Hematopoietic multipotent progenitor cell treated with erythropoietin and hydrocortisone succinate and interleukin-3 and kit ligand, for 4 days (in vitro differentiated cells): ENCODE results near the gene INTS12.
"Not testable (repeated sequence)": the region's sequence is repeated elsewhere in the genome, so short reads cannot be mapped to it uniquely, and the experiment has no call there.

Experiments
- DNase-seq: peaks from one replicate; pipeline ENCODE4 v3.0.0-alpha.2; 2015

INTS12 gene, protein sequence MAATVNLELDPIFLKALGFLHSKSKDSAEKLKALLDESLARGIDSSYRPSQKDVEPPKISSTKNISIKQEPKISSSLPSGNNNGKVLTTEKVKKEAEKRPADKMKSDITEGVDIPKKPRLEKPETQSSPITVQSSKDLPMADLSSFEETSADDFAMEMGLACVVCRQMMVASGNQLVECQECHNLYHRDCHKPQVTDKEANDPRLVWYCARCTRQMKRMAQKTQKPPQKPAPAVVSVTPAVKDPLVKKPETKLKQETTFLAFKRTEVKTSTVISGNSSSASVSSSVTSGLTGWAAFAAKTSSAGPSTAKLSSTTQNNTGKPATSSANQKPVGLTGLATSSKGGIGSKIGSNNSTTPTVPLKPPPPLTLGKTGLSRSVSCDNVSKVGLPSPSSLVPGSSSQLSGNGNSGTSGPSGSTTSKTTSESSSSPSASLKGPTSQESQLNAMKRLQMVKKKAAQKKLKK

DNA sequence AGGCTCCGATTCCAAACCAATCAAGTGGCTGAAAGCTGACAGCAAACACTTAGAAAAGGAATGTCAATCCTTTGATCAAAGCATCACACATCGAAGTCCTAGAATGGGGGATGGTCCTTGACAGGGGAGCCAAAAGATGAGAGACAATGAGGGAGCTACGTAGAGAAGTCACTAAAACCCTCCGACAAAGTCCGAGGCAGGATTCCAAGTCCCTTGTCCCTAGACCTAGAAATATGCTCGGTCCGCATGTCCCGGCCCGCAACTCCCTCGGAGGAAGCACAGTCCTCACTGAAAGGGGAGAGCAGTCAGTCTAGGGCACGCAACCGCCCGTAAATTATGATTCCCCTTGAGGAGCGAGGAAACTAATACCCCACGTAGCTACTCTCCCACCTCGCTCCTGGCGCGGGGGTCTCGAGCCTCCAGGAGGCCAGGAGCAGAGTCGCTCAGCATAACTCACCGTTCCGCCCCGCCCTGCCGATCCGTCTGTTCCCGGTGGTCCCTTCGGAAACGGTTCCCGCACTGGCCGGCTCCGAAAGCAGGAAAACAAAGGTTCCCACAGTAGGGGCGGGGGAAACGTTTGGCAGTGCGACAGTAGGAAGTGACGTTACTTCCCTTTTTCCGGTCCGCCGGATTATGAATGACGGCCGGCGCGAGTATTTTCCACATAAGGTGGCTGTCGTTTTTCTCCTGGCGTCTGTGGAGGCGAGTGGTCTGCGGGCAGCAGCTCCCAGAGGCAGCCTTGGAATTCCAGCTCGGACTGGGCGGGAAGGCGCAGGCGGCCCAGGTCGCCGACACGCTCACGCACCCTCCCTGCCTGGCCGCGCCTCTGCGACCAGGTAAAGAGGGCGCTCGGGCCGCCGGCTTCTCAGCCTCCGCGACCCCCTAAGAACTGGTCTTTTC is at the start of gene INTS12, which contains the start of gene GSTCD:
TSS of gene INTS12 (minus strand) at position 509 of the 900 bp plus-strand sequence. CDS start 8,684 bp downstream, outside the sequence.
TSS of gene GSTCD (plus strand) at position 604 of the 900 bp plus-strand sequence. CDS start 8,830 bp downstream, outside the sequence.
- peak; percentile 96 for DNase-seq

DNA sequence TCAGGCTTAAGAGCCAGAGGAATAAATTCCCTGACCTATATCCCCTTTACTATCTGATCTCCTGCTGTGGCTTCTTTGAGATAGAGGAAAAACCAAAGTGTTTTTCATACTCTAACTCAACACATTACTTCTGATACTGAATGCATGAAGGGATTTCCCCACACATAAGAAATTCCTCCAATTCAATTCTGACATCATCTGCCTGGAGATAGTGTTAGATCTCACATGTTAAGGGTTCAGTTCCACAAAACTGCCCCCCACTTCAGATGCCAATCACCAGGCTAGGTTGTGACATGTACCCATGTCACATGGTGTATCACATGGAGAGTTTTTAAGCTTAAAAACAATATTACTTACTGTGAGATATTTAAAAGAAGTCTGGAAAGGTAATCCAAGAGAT is 46.9 kb upstream of the INTS12 start:
- DNase-seq, result no peak

DNA sequence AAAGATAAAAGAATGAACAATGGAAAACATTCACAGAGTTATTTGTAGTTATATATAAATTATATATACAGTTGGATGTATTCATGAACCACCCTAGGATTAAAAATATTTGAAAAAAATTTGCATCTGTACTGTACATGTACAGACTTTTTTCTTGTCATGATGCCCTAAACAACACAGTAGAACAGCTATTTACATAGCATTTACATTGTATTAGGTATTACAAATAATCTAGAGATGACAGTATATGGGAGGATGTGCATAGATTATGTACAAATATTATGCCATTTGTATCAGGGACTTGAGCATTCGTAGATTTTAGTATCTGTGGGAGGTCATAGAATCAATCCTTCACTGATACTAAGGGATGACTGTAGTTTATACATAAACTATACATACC is 44.9 kb upstream of the INTS12 start:
- DNase-seq, result no peak

DNA sequence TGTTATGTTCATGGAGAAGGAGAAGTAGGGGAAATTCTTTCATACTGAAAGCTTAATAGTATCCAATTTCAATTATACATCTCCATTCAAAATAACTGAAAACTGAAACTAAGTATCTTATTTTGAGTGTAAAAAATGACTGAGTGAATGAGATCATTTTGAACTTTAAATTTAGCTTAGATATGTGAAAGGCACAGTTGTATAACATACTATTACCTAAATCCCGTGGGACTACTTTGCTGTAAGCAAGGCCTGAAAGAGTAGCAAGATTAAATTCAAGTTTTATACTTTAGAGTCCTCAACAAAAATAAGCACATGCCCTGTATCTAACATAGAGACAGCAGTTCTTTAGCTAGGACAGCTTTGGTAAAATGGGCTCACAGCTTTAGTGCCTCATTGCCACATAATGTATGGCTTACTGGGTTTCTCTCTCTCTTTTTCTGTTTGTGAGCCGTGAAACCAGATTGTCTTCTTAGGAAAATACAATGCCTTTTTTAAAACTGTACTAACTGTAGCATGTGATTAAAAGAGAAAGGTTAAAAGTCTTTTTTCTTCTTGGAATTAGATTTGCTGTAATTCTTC is 43.3 kb upstream of the INTS12 start:
- no peak for DNase-seq

DNA sequence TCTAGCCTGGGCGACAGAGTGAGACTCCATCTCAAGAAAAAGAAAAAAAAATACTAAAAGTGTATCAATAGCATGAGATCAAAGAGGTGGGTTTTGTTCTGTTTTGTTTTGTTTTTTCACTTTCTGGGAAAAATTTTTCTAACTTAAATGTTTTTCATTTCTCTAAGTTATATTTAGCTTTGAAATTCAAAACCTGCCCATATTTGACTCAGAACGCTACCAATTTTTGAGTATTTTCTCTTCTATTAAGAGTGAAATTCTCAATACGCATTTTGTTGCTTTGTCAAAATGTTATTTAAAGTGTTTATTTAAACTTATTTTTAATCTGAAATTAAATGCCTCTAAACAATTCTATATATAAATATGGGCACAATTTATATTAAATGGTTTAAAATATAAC is 39.7 kb upstream of the INTS12 start:
- no peak for DNase-seq

DNA sequence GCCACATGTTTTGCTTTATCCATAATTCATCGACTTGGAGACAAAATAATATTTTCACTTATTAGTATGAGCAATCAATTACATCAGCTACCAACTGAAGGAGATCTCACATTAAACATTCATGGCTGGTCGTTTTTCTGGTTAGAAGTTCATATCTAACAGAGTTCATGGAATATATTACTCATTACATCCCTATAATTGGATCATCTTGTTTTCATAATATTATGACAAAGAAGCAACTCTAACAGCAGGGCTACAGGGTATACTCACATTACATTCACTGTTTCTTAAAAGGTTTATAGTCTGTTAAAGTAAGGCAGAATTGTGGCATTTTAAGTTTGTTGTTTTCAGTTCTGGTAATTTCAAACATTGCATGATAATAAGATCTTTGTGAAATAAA is 33.1 kb upstream of the INTS12 start:
- no peak for DNase-seq

DNA sequence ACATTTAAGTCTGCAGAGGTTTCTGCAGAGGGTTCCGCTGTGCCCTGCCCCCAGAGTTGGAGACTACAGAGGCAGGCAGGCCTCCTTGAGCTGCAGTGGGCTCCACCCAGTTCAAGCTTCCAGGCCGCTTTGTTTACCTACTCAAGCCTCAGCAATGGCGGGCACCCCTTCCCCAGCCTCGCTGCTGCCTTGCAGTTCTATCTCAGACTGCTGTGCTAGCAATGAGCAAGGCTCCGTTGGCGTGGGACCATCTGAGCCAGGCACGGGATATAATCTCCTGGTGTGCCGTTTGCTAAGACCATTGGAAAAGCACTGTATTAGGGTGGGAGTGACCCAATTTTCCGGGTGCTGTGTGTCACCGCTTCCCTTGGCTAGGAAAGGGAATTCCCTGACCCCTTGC is 26.7 kb upstream of the INTS12 start:
- DNase-seq, result not testable (repeated sequence)

DNA sequence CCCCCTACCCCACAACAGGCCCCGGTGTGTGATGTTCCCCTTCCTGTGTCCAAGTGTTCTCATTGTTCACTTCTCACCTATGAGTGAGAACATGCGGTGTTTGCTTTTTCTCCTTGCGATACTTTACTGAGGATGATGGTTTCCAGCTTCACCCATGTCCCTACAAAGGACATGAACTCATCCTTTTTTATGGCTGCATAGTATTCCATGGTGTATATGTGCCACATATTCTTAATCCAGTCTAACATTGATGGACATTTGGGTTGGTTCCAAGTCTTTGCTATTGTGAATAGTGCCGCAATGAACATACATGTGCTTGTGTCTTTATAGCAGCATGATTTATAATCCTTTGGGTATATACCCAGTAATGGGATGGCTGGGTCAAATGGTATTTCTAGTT is 21.4 kb upstream of the INTS12 start:
- DNase-seq, result not testable (repeated sequence)

DNA sequence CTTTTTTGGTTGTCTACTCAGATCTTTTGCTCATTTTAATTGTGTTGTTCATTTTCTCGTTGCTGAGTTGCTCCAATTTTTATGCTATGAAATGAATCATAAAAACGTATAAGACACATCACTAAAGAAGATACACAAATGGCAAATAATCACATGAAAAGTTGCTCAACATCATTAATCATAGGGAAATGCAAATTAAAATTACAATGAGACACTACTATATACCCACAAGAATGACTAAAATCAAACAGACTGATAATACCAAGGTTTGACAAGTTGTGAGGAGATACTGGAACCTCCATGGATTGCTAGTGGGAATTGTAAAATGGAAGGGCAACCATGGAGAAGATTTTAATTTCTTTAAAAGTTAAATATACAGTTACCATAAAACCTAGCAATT is 17.1 kb upstream of the INTS12 start:
- no peak for DNase-seq

DNA sequence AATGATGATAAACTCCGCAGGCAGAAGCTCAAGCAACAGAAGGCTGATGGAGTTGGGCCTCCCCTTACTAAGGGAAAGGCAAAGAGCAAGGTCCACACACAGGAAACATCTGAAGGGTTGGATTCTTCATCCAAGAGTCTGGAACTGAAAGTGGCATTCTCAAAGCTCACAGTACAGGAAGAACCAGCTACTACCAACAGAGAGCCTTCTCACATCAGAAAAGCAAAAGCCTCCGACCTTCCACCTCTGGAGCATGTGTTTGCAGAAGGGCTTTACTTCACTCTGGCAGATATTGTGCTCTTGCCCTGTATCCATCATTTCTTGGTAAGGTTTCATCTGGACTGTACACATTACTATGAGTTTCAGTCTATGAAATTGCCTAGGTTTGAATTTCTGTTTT is 10.7 kb upstream of the INTS12 start:
- no peak for DNase-seq

DNA sequence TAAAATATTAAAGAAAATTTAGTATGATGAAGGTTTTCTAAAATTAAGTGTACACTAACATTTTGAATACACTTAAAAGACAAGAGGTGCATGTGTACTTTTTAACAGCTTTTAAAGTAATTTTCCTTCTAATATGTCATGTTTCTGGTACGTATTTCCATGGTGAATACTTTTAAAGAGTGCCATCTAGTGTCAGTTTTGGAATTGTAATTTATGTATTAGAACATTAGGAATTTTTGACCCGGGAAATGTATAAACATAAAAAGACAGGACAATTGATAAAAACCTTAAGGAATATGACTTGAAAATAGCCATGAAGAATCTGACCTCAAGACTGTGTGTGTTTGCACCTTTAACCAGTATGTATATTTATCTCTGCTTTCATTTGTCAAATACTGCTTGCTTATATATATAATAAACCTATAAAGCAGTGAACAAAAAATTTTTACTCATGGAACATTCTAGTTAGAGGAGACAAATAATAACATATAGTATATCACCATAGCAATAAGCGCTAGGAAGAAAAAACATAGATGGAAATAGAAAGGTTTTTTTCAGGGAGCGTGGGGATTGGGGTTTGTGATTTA is 7.3 kb upstream of the INTS12 start:
- peak; percentile 71 for DNase-seq

DNA sequence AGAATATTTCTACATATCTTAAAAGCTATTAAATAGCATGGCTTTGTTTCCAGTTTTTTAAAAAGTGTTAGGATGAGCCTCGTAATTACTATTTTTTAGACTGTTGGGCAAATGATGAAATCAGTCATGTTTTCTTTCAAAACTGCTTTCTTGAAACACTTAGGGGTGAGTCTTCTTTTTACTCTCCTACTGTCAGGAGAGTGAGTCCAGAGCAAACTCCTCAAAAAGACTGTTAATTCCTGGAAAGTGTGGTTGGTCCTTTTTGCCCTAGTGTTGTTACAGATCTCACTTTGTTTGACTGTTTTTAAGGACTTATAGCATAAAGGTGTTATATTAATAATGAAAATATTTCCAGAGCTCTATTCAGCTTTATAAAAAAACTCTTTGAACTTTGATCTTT is 6.4 kb upstream of the INTS12 start:
- no peak for DNase-seq

DNA sequence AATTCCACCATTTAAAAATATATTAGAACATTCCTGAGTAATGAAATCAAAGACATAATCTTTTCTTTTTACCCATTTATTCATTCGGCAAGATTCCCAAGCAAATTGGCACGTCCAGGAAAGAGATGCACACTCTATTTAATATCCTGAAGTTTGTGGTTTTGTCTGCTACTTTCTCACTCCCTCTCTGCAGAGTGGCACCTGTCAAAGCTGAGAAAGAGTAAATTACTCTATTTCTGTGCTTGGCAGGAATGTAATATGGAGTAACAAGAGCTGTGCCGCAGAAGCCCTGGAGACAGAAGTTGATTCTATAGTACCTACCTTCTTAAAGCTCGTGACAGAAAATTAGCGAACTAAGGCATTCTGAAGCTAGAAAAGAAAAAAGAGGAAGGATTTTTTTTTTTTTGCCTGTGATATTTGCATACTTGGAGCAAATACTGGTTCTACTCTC is 5.6 kb upstream of the INTS12 start:
- peak; percentile 83 for DNase-seq

DNA sequence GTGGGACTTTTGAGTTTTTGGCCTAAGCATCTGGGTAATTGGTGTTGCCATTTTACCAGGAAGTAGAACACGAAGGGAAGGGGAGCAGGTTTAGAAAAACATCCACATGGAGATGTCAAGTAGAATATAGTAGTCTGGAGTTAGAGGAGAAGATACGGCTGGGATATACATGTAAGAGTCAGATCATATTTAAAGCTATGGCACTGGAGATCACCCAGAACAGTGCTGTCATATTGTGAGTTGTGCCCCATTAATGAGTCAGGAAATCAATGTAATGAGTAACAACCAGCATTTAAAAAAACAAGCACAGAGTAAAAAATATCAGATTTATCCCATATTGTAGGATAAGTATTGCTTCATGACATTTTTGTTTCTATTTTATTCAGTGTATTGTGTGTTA is 4.3 kb upstream of the INTS12 start:
- DNase-seq, result no peak

DNA sequence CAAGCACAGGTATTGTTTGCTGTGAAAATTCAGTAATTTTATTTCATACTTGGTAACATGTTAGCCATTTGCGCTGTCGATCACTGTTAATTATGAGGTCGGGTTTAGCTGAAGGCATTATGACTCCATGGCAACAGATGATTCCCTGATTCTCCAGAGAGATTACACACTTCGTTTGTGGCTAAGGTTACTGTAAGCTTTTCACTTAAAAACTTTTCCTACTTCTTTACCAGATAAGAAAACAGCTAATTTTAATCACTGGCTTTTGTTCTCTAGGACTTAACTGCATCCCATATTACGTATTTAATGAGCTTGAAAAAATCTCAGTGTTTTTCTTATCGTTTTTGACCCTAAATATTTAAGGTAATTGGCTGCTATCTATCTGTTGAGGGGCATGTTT is 2.2 kb upstream of the INTS12 start:
- DNase-seq, result no peak

DNA sequence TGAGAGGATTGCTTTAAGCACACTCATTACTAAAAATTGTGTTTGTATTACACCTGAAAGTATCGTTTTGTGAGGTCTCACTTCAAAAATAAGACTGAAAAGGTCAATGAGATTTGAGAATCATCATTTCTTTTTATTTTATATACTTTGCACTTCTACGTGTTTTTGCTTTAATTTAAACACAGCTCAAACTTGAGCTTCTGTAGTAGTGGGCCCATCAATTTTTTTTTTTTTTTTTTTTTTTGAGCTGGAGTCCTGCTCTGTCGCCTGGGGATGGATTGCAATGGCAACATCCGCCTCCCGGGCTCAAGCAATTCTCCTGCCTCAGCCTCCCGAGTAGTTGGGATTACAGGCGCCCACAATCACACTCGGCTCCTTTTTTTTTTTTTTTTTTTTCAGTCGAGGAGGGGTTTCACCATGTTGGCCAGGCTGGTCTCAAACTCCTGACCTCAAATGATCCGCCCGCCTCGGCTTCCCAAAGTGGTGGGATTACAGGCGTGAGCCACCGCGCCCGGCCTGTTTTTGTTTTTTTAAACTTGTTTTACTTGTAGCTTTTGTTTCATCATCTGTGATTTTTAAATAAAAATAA is 1.6 kb upstream of the INTS12 start:
- DNase-seq, result no peak

DNA sequence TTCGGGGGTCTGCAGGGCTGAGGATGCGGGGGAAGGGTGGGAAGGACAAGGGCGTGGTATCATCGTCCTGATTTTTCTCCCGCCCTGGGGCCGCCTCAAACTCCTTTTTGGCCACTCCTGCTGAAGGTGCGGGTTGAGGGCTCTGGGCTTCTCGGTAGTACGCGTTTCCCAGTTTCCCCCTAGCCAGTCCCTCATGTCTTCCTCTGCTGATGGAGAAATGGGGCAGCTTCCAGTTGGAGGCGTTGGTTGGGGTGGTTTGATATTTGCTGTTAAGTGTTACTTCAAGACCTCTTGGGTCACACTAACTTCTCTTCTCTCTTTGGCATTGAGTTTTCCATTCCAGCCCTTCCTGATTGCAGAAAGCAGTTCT is 577 bp upstream of the INTS12 start:
- DNase-seq, result peak; percentile 55

DNA sequence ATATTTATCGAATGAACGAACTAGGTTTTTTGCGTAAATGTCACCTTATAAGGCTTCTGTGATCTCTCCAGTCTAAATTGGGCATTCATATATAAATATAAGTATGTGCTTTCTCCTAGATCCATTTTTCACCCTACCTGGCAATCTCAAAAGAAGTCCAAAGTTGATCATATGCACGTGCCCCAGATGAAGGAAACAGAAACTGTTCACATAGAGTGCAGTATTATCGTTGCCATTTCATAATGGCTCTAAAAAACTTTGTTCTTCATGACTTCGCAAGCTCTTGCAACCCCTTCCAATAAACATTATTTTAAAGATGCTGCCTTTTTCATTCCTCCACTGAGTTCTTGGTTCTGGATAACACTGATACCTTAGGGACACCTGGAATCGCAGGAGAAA is 708 bp downstream of the INTS12 start:
- no peak for DNase-seq

DNA sequence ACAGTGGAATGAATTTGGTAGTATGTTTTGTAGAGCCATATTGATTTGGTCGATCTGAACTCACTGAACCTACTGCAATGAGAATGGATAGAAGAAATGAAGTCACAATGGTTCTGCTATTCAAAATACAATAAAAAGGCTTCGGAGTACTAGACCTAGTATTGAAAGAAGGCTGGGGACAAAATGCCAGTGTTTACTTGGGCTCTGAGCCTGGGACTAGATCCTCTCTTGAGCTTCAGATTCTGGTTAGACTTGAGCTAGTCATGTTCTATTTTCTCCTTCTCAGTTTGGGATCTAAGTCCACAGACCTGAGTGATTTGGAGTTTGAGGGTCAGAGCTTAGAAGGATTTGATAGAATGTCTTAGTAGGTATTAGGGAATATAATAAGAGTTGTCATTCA is 9.9 kb downstream of the INTS12 start:
- DNase-seq, result no peak

DNA sequence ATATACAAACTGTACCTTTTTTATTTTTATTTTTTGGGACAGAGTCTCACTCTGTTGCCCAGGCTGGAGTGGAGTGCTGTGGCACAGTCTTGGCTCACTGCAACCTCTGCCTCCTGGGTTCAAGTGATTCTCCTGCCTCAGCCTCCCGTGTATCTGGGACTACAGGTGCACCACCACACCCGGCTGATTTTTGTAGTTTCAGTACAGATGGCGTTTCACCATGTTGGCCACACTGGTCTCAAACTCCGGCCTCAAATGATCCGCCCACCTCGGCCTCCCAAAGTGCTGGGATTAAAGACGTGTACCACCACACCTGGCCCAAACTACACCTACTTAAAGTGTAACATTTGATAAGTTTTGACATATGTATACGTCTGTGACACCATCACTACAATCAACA is 12.7 kb downstream of the INTS12 start:
- DNase-seq, result not testable (repeated sequence)

DNA sequence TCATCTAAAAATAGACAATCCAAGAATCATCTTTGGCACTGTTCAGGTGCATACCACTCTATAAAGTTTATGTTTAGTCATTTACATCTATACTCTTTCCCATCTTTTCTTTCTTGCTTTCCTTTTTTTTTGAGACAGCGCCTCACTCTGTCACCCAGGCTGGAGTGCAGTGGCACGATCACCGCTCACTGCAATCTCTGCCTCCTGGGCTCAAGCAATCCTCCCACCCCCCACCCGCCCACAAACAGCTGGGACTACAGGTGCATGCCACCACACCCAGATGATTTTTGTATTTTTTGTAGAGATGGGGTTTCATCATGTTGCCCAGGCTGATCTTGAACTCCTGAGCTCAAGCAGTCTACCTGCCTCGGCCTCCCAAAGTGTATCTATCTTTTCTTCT is 13.7 kb downstream of the INTS12 start:
- DNase-seq, result not testable (repeated sequence)

DNA sequence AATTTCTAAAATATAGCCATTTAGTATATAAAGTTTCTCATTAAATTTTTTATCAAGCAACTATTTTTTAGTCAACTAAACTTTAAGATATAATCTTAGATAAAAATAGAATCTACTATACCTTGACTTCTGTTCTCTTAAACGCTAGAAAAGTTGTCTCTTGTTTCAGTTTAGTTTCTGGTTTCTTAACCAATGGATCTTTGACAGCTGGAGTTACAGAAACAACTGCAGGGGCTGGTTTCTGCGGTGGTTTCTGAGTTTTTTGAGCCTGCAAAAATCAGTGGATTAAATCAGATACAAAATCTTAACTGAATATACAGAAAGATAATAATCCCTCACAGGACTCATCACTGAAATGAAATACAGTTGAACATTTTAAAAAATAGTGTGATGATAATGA is 21.9 kb downstream of the INTS12 start:
- no peak for DNase-seq

DNA sequence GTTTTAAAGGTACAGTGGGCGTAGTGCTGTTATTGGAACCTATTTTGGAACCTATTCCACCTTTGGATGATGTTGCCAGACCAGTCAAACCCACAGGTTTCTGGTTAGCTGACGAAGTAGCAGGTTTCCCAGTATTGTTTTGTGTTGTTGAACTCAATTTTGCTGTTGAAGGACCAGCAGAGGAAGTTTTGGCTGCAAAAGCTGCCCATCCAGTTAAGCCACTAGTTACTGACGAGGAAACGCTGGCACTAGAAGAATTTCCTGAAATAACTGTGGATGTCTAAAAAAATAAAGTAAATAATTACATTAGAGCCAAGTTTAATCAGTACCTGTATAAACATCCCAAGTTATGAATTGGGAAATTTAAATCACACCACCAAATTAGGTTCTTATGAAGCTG is 25.5 kb downstream of the INTS12 start:
- DNase-seq, result no peak
